Ishikawa (cell line): Measurements from ENCODE around the gene LRP8.

Experiments
- CEBPB ChIP-seq: IDR thresholded peaks from 2 replicates; pipeline ENCODE4 v1.6.1; 2012
- CREB1 ChIP-seq: IDR thresholded peaks from 2 replicates; pipeline ENCODE4 v1.6.1; 2012; ENCODE audit warnings: low read depth
- EGR1 ChIP-seq: IDR thresholded peaks from 2 replicates; pipeline ENCODE4 v1.6.1; 2012
- EP300 ChIP-seq: IDR thresholded peaks from 2 replicates; pipeline ENCODE4 v1.6.1; 2012; ENCODE audit warnings: borderline replicate concordance
- FOXM1 ChIP-seq: IDR thresholded peaks from 2 replicates; pipeline ENCODE4 v1.6.1; 2012; ENCODE audit warnings: low read depth, borderline replicate concordance
- MAX ChIP-seq: IDR thresholded peaks from 2 replicates; pipeline ENCODE4 v1.6.1; 2012
- NFIC ChIP-seq: IDR thresholded peaks from 2 replicates; pipeline ENCODE4 v1.6.1; 2012
- RAD21 ChIP-seq: IDR thresholded peaks from 2 replicates; pipeline ENCODE4 v1.6.1; 2012; ENCODE audit warnings: low read depth
- REST ChIP-seq: IDR thresholded peaks from 2 replicates; pipeline ENCODE4 v1.6.1; 2012; ENCODE audit warnings: low read depth, mild to moderate bottlenecking
- TAF1 ChIP-seq: IDR thresholded peaks from 2 replicates; pipeline ENCODE4 v1.6.1; 2012; ENCODE audit warnings: low read depth, mild to moderate bottlenecking
- TCF12 ChIP-seq: IDR thresholded peaks from 2 replicates; pipeline ENCODE4 v1.6.1; 2012; ENCODE audit warnings: low read depth
- TEAD4 ChIP-seq: IDR thresholded peaks from 2 replicates; pipeline ENCODE4 v1.6.1; 2012
- YY1 ChIP-seq: IDR thresholded peaks from 2 replicates; pipeline ENCODE4 v1.6.1; 2012; ENCODE audit warnings: low read depth
- ZBTB7A ChIP-seq: IDR thresholded peaks from 2 replicates; pipeline ENCODE4 v1.6.1; 2012; ENCODE audit warnings: low read depth
- TF ChIP-seq, protein P1 (sequence below): IDR thresholded peaks from 2 replicates; pipeline ENCODE4 v1.6.1; 2012

The LRP8 gene

DNA sequence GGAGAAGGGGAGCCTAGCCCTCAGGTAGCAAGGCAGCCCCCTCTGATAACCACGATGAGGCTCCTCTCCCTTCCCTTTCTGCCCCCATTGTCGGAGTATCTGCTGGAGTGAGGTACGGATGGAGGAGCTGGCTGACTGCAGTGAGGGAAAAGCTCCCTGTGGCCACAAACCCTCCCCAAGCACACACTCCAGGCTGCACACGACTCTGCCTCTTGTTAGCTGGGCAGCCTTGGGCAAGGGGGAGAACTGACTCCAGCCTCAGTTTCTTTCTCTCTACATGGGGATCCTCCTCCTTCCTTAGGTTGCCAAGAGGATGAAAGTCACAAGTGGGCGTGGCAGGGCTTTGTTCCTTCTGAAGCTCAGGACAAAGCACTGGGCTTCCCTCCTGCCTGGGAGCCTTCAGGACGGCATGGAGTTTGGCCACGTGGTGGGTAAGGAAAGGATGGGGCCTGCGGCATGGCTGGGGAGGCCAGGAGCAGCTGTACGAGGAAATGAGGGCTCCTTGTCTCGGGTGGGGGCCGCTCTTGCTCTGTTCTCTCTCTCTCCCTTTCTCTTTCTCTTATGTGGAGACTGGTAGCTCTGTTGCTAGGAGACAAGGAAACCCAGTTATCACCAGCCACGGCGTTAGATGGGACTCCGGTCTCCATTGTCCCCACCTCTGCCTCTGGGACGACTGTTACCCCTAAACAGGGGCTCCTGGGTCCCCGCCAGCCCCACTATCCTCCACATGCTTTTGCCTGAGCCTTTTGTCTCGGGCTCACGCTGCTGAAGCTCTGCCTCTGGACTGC, 39.7 kb downstream of the LRP8 start:
- TF ChIP-seq, protein P1, sequence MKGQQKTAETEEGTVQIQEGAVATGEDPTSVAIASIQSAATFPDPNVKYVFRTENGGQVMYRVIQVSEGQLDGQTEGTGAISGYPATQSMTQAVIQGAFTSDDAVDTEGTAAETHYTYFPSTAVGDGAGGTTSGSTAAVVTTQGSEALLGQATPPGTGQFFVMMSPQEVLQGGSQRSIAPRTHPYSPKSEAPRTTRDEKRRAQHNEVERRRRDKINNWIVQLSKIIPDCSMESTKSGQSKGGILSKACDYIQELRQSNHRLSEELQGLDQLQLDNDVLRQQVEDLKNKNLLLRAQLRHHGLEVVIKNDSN, result no peak
- TF ChIP-seq TCF12 (no peak), MAX (no peak), EP300 (no peak), CEBPB (no peak), RAD21 (no peak), TAF1 (no peak), ZBTB7A (no peak), FOXM1 (no peak), CREB1 (no peak), YY1 (no peak), EGR1 (no peak), TEAD4 (no peak), NFIC (no peak), REST (no peak)

DNA sequence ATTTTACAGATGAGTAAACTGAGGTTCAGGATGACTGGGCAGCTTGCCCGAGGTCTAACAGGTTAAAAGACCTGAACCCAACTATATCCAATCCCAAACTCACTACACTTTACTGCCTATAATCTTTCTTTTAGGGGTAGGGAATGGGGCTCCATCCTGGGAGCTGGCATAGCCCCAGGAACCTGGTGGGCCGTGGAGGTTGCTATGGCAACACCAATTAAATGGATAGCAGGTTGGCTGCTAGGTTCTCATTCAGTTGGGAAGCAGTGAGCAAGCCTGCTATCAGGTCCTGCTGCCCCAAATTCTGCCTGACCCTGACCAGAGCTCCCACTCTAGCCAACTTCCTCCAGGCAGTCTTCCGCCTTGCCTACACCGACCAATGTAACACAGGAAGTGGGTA, 40.9 kb downstream of the LRP8 start:
- TF ChIP-seq, protein P1, result no peak
- TF ChIP-seq NFIC, result peak; percentile 66

DNA sequence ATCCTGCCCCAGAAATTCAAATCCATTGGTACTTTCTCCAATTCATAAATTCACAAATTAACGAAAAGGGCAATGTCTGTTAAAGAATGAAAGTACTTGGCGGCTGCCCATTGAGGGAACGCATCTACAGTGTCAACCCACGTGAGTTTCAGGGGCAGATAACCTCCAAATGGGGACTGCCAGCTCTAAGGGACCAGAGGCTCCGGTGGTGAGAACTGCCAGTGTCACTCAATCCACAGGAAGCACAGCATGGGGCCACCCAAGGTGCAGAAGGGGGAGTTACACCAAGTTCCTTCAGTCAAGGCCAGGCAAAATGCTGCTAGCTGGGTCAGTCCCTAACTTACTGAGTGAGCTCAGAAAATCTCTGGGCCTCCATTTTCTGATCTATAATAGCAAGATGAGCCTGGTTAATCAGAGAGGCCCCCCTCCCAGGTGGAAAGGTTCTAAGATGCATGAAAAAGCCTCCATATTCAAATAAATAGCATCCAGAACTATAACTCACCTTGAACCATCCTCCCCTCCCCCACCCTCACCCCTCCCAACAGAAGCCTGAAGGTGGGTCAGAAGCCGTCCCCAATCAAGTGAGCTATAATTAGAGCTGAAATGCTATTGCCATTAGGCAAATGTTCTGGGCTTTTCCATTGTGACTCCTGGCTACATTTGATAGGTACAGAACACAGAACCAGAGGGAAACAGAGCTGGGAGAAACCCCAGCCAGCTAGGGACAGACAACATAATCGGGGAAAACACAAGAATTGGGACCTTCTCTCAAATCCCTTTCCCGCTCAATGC, 41.7 kb downstream of the LRP8 start:
- TF ChIP-seq CREB1 (no peak), REST (no peak), TCF12 (no peak), TEAD4 (no peak), FOXM1 (no peak), RAD21 (no peak), YY1 (no peak), CEBPB (no peak), ZBTB7A (no peak), NFIC (no peak), MAX (no peak), TAF1 (no peak), EGR1 (no peak), EP300 (no peak)
- TF ChIP-seq, protein P1, result no peak

GRCh38 chr1:53285546-53285945, 42.3 kb downstream of the LRP8 start:
- TF ChIP-seq REST (no peak), FOXM1 (no peak), TEAD4 (no peak), TCF12 (no peak), ZBTB7A (no peak), RAD21 (no peak), YY1 (no peak), NFIC (no peak), TAF1 (no peak), EP300 (no peak)
- TF ChIP-seq, protein P1, result no peak
